ENCODE results near the gene RNASEH1. TPM values are rescaled to one million over a fixed set of nuclear protein-coding genes. Genes with fewer than 3 reads are reported as not detected.

The RNASEH1 gene
- total and polyA plus RNA-seq, 10 of the 15 experiments (the other 5 are each of a cell fraction or from before 2014, with no cell fraction given): 18.2 to 68.5 (median 28.2) TPM

GRCh38 chr2:3578987-3579386 is 20.9 kb upstream of the RNASEH1 start:
- intact Hi-C loops (cut with micrococcal nuclease; ENCODE audit: unreplicated experiment): loop anchor here (1.0 to 5.0 kb wide), 3 partner anchors 62 to 202 kb away; partner anchors contain the start of genes ADI1, EIPR1 and TRAPPC12
- in situ Hi-C loops (cut with MboI): no loop called here
- ChIA-PET RAD21 (ENCODE audit: unreplicated experiment) (interaction anchor here (0.8 to 1.9 kb wide), 5 partner anchors 15 to 73 kb away, joined by 3 to 9 read pairs (median 3); partner anchors contain the start of gene RNASEH1), SMC1A (ENCODE audit: uncharacterized antibody, unreplicated experiment) (interaction anchor here (0.7 to 3.2 kb wide), 9 partner anchors 15 to 116 kb away, joined by 3 to 16 read pairs (median 4); partner anchors contain the start of gene RNASEH1), POLR2A (interaction anchor here (0.9 to 1.5 kb wide), 4 partner anchors 8 to 23 kb away, joined by 3 to 5 read pairs (median 3); partner anchors contain the start of gene RNASEH1), CTCF (interaction anchor here (1.3 to 1.6 kb wide), 2 partner anchors 25 to 72 kb away, joined by 3 read pairs; no protein-coding TSS in a partner anchor)
- TF ChIP-seq SREBF1 (IDR thresholded peaks at IDR 0.05; ENCODE audit: low read length) (no peak), KLF5 (IDR thresholded peaks at IDR 0.05; ENCODE audit: partially characterized antibody) (no peak), CUX1 (IDR thresholded peaks at IDR 0.05; ENCODE audit: insufficient replicate concordance, low read depth, low read length) (no peak), JUND (IDR thresholded peaks at IDR 0.05; ENCODE audit: low read depth, low read length) (no peak), FOS (IDR thresholded peaks at IDR 0.05; ENCODE audit: borderline replicate concordance, extremely low read depth, insufficient read length) (no peak), NBN (IDR thresholded peaks at IDR 0.05) (no peak), E4F1 (IDR thresholded peaks at IDR 0.05; ENCODE audit: borderline replicate concordance, partially characterized antibody) (no peak), CHD2 (IDR thresholded peaks at IDR 0.05; ENCODE audit: borderline replicate concordance, low read depth, low read length) (no peak), NFYB (IDR thresholded peaks at IDR 0.05; ENCODE audit: insufficient read depth, low read depth, low read length) (no peak), IRF4 (IDR thresholded peaks at IDR 0.05; ENCODE audit: low read depth, low read length) (no peak), CBX5 (IDR thresholded peaks at IDR 0.05; ENCODE audit: low read depth) (no peak)
- TF ChIP-seq, protein P1, sequence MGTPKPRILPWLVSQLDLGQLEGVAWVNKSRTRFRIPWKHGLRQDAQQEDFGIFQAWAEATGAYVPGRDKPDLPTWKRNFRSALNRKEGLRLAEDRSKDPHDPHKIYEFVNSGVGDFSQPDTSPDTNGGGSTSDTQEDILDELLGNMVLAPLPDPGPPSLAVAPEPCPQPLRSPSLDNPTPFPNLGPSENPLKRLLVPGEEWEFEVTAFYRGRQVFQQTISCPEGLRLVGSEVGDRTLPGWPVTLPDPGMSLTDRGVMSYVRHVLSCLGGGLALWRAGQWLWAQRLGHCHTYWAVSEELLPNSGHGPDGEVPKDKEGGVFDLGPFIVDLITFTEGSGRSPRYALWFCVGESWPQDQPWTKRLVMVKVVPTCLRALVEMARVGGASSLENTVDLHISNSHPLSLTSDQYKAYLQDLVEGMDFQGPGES (IDR thresholded peaks at IDR 0.05): no peak
- peaks cover 8% of the 10 kb centered on the region for H3K4me1 ChIP-seq (ENCODE audit: control insufficient read depth, insufficient read depth, low read length)
- H3K27me3 ChIP-seq (replicated peaks in 1 of 2; ENCODE audit: control insufficient read depth in 2 of 2, insufficient read depth in 2 of 2, low read length in 1 of 2): no peaks in the 10 kb centered on the region
- peaks cover 61% of the 10 kb centered on the region for H3K79me2 ChIP-seq (ENCODE audit: control insufficient read depth, insufficient read depth, low read length)
- WGBS (ENCODE audit: insufficient coverage, insufficient replicate concordance, low lambda C conversion rate, missing lambda C conversion rate): 76% methylated on average over 5 of the region's 5 CpGs
- BruUV-seq (replicated peaks): no TSS peak
- H3K4me2 ChIP-seq (ENCODE audit: control insufficient read depth, insufficient read depth): peak overlapping the region; percentile 64
- peaks cover 13% of the 10 kb centered on the region for H4K20me1 ChIP-seq (ENCODE audit: control insufficient read depth, insufficient read depth)
- peaks cover 11 to 52% of the 10 kb centered on the region in 2 experiments for H3K36me3 ChIP-seq (ENCODE audit: control insufficient read depth in 2 of 2, insufficient read depth in 2 of 2, low read length in 1 of 2)
- peak overlapping the region; percentile 92 for H3K4me3 ChIP-seq
- no peak for FAIRE-seq
- no peaks in the 10 kb centered on the region; the same call in 2 of the 3 replicates for H3K9me3 ChIP-seq (replicated peaks; ENCODE audit: control insufficient read depth, insufficient read depth, low read length)
- H3K27ac ChIP-seq (ENCODE audit: control insufficient read depth, insufficient read depth): peak overlapping the region; percentile 43; the same call in 1 of the 2 replicates
- H3K9ac ChIP-seq (ENCODE audit: control insufficient read depth, insufficient read depth, low read length): peak overlapping the region; percentile 46
- DNase-seq (ENCODE audit: low read depth, low spot score): no peak
- no peak overlapping the region for H2AFZ ChIP-seq (ENCODE audit: control insufficient read depth, low read depth, low read length)
- no peak for ATAC-seq
